ENCODE measurements around the gene CLSTN2. TPM values are rescaled to one million over a fixed set of nuclear protein-coding genes. Genes with fewer than 3 reads are reported as not detected.

The CLSTN2 gene
- total and polyA plus RNA-seq, 2 experiments from 2014 or later, result 23.0 to 27.0 TPM

DNA sequence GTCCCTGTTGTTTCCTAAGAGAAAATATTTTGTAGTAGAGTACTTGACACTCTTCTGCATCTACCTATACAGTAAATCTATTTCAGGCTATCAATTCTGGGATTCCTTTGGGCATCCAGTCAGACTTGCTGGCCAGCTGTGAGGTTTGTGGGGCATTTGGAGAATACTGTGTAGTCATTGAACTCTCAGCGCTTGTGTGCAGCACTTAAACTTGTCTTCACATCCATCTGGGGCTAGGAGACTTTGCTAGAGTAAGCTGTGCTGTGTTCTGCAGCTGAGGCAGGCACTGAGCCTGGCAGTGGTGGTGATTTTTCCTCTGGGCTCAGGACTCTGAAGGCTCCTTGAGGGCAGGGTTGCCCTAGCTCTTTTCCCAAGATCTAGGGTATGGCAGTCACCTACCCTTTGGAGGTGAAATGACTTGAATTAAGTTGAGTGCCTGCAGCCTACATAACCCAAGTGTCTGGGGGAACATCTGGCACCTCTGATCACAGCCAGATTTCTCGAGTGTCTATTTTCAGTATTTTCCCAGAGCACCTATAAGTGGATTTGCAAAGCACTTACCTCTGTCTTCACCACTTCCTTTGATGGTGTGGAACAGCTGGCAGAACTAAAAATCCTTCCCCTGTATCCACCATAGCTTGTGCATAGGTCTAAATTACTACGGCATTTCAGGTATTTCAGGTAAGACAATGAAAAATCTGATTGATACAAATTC lies 19.3 kb downstream of the CLSTN2 start:
- H3K79me2 ChIP-seq, result no peaks in the 10 kb centered on the region
- no peak for DNase-seq (ENCODE audit: low spot score)
- H3K9me3 ChIP-seq (ENCODE audit: low read depth), result no peaks in the 10 kb centered on the region
- no peaks in the 10 kb centered on the region for H3K4me1 ChIP-seq (ENCODE audit: insufficient read depth)
- no peaks in the 10 kb centered on the region for H3K36me3 ChIP-seq (replicated peaks; ENCODE audit: insufficient read depth, low read depth)
- no peaks in the 10 kb centered on the region for H4K20me1 ChIP-seq (ENCODE audit: insufficient read depth, poor library complexity, severe bottlenecking)
- no peak overlapping the region for H3K4me2 ChIP-seq
- no peak overlapping the region for H3K27ac ChIP-seq
- no peaks in the 10 kb centered on the region for H3K27me3 ChIP-seq
- no peak for TF ChIP-seq CTCF (IDR thresholded peaks at IDR 0.05; ENCODE audit: poor library complexity)
- no peak for TF ChIP-seq EZH2phosphoT487 (IDR thresholded peaks at IDR 0.05; ENCODE audit: low read depth, severe bottlenecking, unreplicated experiment)
- TF ChIP-seq EZH2 (IDR thresholded peaks at IDR 0.05; ENCODE audit: borderline replicate concordance), result no peak
- no peak overlapping the region for H3K4me3 ChIP-seq
- 80% methylated on average over 3 of the region's 3 CpGs for WGBS (ENCODE audit: low lambda C conversion rate, missing lambda C conversion rate)
- H2AFZ ChIP-seq, result no peak overlapping the region
- no peaks in the 10 kb centered on the region for H3K9me2 ChIP-seq (replicated peaks; ENCODE audit: insufficient read depth)

- Histone ChIP-seq H3K36me3 (replicated peaks; ENCODE audit: insufficient read depth, low read depth) (no peaks in the 10 kb centered on the region), H4K20me1 (ENCODE audit: insufficient read depth, poor library complexity, severe bottlenecking) (no peaks in the 10 kb centered on the region), H3K79me2 (no peaks in the 10 kb centered on the region), H2AFZ (no peak overlapping the region), H3K4me1 (ENCODE audit: insufficient read depth) (no peaks in the 10 kb centered on the region), H3K27ac (no peak overlapping the region), H3K9me2 (replicated peaks; ENCODE audit: insufficient read depth) (no peaks in the 10 kb centered on the region), H3K4me2 (no peak overlapping the region), H3K27me3 (no peaks in the 10 kb centered on the region), H3K4me3 (no peak overlapping the region), H3K9me3 (ENCODE audit: low read depth) (no peaks in the 10 kb centered on the region)
- DNase-seq (ENCODE audit: low spot score), result no peak
- WGBS (ENCODE audit: low lambda C conversion rate, missing lambda C conversion rate), result 79% methylated on average over 4 of the region's 4 CpGs
- TF ChIP-seq EZH2 (IDR thresholded peaks at IDR 0.05; ENCODE audit: borderline replicate concordance), result no peak
- no peak for TF ChIP-seq CTCF (IDR thresholded peaks at IDR 0.05; ENCODE audit: poor library complexity)
- TF ChIP-seq EZH2phosphoT487 (IDR thresholded peaks at IDR 0.05; ENCODE audit: low read depth, severe bottlenecking, unreplicated experiment), result no peak
Observed at GRCh38 chr3:139957844-139958243, 22.9 kb downstream of the CLSTN2 start.

DNA sequence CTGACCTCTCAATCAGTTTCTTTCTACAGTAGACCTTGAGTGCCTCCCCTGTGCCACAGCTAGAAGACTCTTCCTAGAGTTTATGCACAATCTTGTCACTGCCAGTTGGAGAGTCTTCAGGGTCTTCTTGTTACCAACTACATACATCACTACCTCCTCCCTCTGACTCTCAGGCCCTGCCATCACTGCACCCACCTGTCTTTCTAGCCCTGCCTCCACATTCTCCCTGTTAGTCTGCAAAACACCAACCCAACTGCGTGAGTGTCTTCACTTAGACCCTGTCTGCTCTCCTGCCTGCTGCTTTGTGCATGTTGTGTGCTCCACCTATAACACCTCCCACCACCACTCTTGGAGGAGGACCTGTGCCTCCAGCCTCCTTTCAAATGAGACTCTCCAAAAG lies 34.4 kb downstream of the CLSTN2 start:
- no peaks in the 10 kb centered on the region for H3K36me3 ChIP-seq (replicated peaks; ENCODE audit: insufficient read depth, low read depth)
- H3K4me2 ChIP-seq, result no peak overlapping the region
- no peaks in the 10 kb centered on the region for H3K79me2 ChIP-seq
- no peak for DNase-seq (ENCODE audit: low spot score)
- WGBS (ENCODE audit: low lambda C conversion rate, missing lambda C conversion rate), result 88% methylated on average over 1 of the region's 1 CpG
- H3K27me3 ChIP-seq, result no peaks in the 10 kb centered on the region
- H3K9me2 ChIP-seq (replicated peaks; ENCODE audit: insufficient read depth), result no peaks in the 10 kb centered on the region
- H3K9me3 ChIP-seq (ENCODE audit: low read depth), result no peaks in the 10 kb centered on the region
- H3K4me1 ChIP-seq (ENCODE audit: insufficient read depth), result no peaks in the 10 kb centered on the region
- H4K20me1 ChIP-seq (ENCODE audit: insufficient read depth, poor library complexity, severe bottlenecking), result no peaks in the 10 kb centered on the region
- no peak overlapping the region for H2AFZ ChIP-seq
- TF ChIP-seq EZH2phosphoT487 (IDR thresholded peaks at IDR 0.05; ENCODE audit: low read depth, severe bottlenecking, unreplicated experiment) (no peak), CTCF (IDR thresholded peaks at IDR 0.05; ENCODE audit: poor library complexity) (no peak), EZH2 (IDR thresholded peaks at IDR 0.05; ENCODE audit: borderline replicate concordance) (no peak)
- no peak overlapping the region for H3K27ac ChIP-seq
- no peak overlapping the region for H3K4me3 ChIP-seq

All from hepatocyte (in vitro differentiated cells).